Urinary bladder (tissue), 4 donors: ENCODE measurements around the gene ALDH3A2. TPM values are rescaled to one million over a fixed set of nuclear protein-coding genes. Genes with fewer than 3 reads are reported as not detected.
A peak's percentile ranks its signal among the peaks of the same experiment; 100 is the strongest.

Experiments
- DNase-seq: peaks from one replicate; pipeline ENCODE4 v3.0.0-alpha.2; 2015; ENCODE audit errors: extremely low spot score
- H3K27ac ChIP-seq: one replicate; pipeline ENCODE4 v1.5.1; 2013; ENCODE audit warnings: low read depth, mild to moderate bottlenecking, moderate library complexity
- H3K36me3 ChIP-seq: one replicate; pipeline ENCODE4 v1.6.1; 2013; ENCODE audit warnings: mild to moderate bottlenecking, moderate library complexity; ENCODE audit not compliant: insufficient read depth
- H3K4me1 ChIP-seq: one replicate; pipeline ENCODE4 v1.6.1; 2013; ENCODE audit warnings: mild to moderate bottlenecking, moderate library complexity; ENCODE audit not compliant: insufficient read depth
- H3K4me3 ChIP-seq: one replicate; pipeline ENCODE4 v1.5.1; 2013; ENCODE audit warnings: low read depth, low read length
- WGBS: extraction: QIAGEN DNeasy Blood & Tissue Kit; methylation state at CpG from one replicate; pipeline ENCODE4 v1.1.7; 2013; 5-methylcytosine and 5-hydroxymethylcytosine counted together
- polyA plus RNA-seq: library from polyadenylated mRNA; stranded (reverse); fragments of 200-250 nt; gene quantifications from one replicate; pipeline ENCODE4 v1.2.3, GENCODE V29; 2013
- small RNA-seq: library from RNA; depleted of rRNA; stranded (forward); fragments of <200 nt; gene quantifications from one replicate; pipeline ENCODE3, GENCODE V24; 2014
- total RNA-seq: library from RNA; depleted of rRNA; stranded (reverse); fragments of >200 nt; gene quantifications from one replicate; pipeline ENCODE4 v1.2.3, GENCODE V29; 2014
- donor health status: healthy with polysubstance abuse.
- donor health status: healthy.

ALDH3A2 gene
- total and polyA plus RNA-seq, 2 donors = 43.7 to 92.0 TPM

GRCh38 chr17:19718041-19718612, 69.6 kb downstream of the ALDH3A2 start:
- Histone ChIP-seq H3K27ac (no peak overlapping the region), H3K36me3 (no peaks in the 10 kb centered on the region), H3K4me1 (no peaks in the 10 kb centered on the region), H3K4me3 (no peak overlapping the region)
- DNase-seq = no peak
- WGBS = 85% methylated on average over 12 of the region's 12 CpGs

- DNase-seq = no peak
- H3K4me1 ChIP-seq = no peaks in the 10 kb centered on the region
- WGBS = 84% methylated on average over 18 of the region's 18 CpGs
- no peaks in the 10 kb centered on the region for H3K36me3 ChIP-seq
- no peak overlapping the region for H3K4me3 ChIP-seq
- H3K27ac ChIP-seq = no peak overlapping the region
Measured at GRCh38 chr17:19718613-19719354, 70.2 kb downstream of the ALDH3A2 start.

DNA sequence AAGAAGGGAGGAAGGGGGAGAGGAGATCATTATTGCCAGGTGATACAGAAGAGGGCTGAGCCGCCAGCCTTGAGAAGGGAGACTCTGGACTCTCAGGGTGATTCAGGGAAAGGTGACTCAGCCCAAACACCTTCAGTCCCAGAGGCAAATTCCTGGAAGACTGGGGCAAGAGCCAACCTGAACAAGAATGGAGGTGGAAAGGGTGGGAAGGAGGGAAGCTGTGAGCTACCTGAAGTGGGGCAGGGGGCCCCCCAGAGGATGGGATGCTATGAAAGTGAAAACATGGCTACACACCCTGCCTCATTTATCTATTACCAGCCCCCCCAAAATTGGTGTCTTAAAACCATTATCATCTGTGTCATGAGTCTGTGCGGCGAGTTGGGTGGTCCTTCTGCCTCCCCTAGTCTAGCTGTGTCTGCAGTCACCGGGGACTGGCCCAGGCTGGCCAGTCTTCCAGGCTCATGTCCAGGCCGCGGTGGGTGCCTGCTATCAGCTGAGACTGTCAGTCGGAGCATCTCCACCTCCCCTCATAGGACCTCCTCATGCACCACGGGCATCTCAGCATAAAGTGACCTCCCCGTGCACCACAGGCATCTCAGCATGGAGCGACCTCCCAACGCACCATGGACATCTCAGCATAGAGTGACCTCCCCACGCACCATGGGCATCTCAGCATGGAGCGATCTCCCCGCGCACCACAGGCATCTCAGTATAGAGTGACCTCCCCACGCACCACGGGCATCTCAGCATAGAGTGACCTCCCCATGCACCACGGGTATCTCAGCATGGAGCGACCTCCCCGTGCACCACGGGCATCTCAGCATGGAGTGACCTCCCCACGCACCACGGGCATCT, 71.0 kb downstream of the ALDH3A2 start:
- Histone ChIP-seq H3K4me1 (no peaks in the 10 kb centered on the region), H3K4me3 (no peak overlapping the region), H3K36me3 (no peaks in the 10 kb centered on the region), H3K27ac (no peak overlapping the region)
- DNase-seq = no peak
- 95% methylated on average over 23 of the region's 23 CpGs for WGBS

GRCh38 chr17:19720210-19720475, 71.6 kb downstream of the ALDH3A2 start:
- Histone ChIP-seq H3K4me1 (no peaks in the 10 kb centered on the region), H3K27ac (no peak overlapping the region), H3K36me3 (no peaks in the 10 kb centered on the region), H3K4me3 (no peak overlapping the region)
- WGBS = 91% methylated on average over 5 of the region's 5 CpGs
- DNase-seq = no peak

GRCh38 chr17:19720631-19721426, 72.3 kb downstream of the ALDH3A2 start:
- Histone ChIP-seq H3K36me3 (no peaks in the 10 kb centered on the region), H3K27ac (no peak overlapping the region), H3K4me3 (no peak overlapping the region), H3K4me1 (no peaks in the 10 kb centered on the region)
- DNase-seq = no peak
- 57% methylated on average over 9 of the region's 9 CpGs for WGBS

- Histone ChIP-seq H3K36me3 (no peaks in the 10 kb centered on the region), H3K4me1 (no peaks in the 10 kb centered on the region), H3K4me3 (no peak overlapping the region), H3K27ac (no peak overlapping the region)
- WGBS = 96% methylated on average over 1 of the region's 1 CpG
- no peak for DNase-seq
Measured at GRCh38 chr17:19723964-19724363, 75.4 kb downstream of the ALDH3A2 start.

DNA sequence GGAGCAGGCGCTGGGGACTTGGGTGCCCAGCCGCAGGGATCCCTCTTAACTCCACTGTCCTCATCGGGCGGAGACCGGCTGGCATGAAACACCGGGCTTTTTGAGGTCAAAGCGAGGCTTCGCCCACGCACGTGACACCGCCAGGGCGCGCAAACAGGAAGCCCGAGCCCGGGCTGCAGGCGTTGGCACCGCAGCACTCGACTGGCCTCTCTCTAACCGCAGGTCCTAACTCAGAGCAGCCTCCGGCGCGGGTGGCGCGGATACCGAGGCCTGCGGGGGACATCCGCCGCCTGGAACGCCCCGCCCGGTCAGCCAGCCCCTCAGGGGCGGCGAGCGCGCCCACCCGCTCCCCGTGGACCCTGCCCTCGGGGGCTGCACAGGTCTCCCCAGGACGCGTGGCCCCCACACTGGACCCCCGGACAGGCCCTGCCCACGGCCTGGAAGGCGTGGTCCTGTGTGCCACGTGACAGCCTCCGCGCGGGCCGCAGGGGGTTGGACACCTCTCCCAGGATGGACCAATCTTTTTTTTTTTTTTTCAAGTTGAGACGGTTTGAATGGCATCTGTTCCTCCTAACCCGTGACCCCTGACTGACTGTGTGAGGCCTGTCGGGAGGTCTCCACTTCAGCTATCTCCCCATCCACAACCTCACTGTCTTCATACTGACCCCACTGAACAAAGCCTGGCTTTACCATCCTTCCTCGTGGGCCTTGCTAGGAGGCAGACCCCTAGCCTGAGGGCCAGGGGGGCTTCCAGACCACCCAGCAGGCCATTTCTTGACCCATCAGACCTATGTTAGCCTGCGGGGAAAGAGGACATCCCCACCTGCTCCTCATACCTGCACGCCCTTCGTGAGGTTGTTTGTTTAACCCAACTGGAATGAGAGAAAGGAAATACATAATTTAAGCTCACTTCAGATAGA, 76.2 kb downstream of the ALDH3A2 start:
- peak overlapping the region; percentile 28 for H3K4me3 ChIP-seq
- no peaks in the 10 kb centered on the region for H3K36me3 ChIP-seq
- no peak overlapping the region for H3K27ac ChIP-seq
- WGBS = 50% methylated on average over 55 of the region's 55 CpGs
- DNase-seq = no peak
- no peaks in the 10 kb centered on the region for H3K4me1 ChIP-seq

DNA sequence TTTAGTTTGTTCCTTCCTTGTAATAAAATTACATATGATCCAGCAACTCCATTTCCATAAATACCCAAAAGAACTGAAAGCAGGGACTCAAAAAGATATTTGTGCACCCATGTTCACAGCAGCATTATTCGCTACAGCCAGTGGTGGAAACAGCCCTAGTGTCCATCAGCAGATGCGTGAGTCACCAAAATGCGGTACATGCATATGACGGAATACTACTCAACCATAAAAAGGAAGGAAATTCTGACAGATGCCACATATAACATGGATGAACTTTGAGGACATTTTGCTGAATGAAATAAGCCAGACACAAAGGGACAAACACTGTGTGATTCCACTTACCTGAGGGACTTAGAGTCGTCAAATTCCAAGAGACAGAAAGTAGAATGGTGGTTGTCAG, 76.9 kb downstream of the ALDH3A2 start:
- no peak for DNase-seq
- Histone ChIP-seq H3K27ac (no peak overlapping the region), H3K4me1 (no peaks in the 10 kb centered on the region)

DNA sequence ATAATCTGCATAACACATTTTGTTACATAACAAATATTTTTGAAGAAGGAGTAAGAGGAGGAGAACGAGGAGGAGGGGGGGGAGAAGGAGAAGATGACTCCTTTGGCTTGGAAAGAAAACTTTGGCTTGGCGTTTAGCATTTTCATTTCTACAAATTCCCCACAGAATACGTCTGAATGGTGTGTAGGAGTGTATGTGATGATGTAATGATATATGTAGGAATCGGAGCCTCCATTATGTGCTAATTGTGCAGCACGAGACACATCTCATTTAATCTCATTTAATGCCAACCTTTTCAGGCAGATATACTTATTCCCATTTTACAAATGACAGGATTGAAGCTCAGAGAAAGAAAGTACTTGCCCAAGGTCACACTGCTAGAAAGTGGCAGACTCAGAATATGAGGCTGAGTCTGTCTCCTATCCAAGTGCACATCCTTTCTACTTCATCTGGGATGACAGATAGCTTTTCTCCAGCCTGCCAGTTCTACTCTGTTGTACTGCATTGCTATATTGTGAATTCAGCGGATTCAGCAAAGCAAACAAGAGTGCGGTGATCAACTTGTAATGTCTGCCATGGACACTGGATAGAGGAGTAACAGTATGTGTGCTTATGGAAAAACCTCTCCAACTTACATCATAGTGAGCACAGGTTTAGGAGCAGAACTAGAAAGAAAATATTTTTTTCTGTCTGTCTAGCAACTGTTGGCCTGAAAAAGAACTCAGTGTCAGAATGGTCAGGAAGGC, 78.3 kb downstream of the ALDH3A2 start:
- DNase-seq = no peak
- no peaks in the 10 kb centered on the region for H3K4me1 ChIP-seq

More for the DNA sequence above, 76.9 kb downstream of the ALDH3A2 start:
- 95% methylated on average over 5 of the region's 5 CpGs for WGBS
- H3K36me3 ChIP-seq = no peaks in the 10 kb centered on the region
- H3K4me3 ChIP-seq = no peak overlapping the region

More for the DNA sequence above, 78.3 kb downstream of the ALDH3A2 start:
- WGBS = 77% methylated on average over 7 of the region's 7 CpGs
- Histone ChIP-seq H3K27ac (peak overlapping the region; percentile 84), H3K4me3 (no peak overlapping the region), H3K36me3 (no peaks in the 10 kb centered on the region)

Small RNA genes within 50 kb of the gene (small RNA-seq; reads per million reads assigned to genes)
- gene NMTRQ-TTG12-1 = not detected
- not detected for gene RF00322

Other genes starting within 250 kb of the ALDH3A2 start
- gene RNF112, start 237.5 kb upstream of the ALDH3A2 start, total RNA-seq = 3.1 TPM
- gene RNF112, start 237.5 kb upstream of the ALDH3A2 start, polyA plus RNA-seq = 17.4 TPM
- gene SLC47A1, start 114.9 kb upstream of the ALDH3A2 start, total RNA-seq = 0.53 TPM
- 1.6 TPM for gene SLC47A1, start 114.9 kb upstream of the ALDH3A2 start, polyA plus RNA-seq
- 0.21 TPM for gene SLC47A2, start 67.8 kb downstream of the ALDH3A2 start, total RNA-seq
- gene SLC47A2, start 67.8 kb downstream of the ALDH3A2 start, polyA plus RNA-seq = not detected
- 1.5 TPM for gene ALDH3A1, start 99.5 kb downstream of the ALDH3A2 start, total RNA-seq
- 5.3 TPM for gene ALDH3A1, start 99.5 kb downstream of the ALDH3A2 start, polyA plus RNA-seq
- gene ULK2, start 219.2 kb downstream of the ALDH3A2 start, total RNA-seq = 51.7 TPM
- gene ULK2, start 219.2 kb downstream of the ALDH3A2 start, polyA plus RNA-seq = 17.2 TPM